Measurements from ENCODE around the gene CAPS2.

CAPS2 gene

GRCh38 chr12:75345531-75345930 is 15.4 kb upstream of the CAPS2 start:
- no peak for DNase-seq (ENCODE audit: low read depth)
- TF ChIP-seq CTCF (IDR thresholded peaks at IDR 0.05; ENCODE audit: low read depth, low read length) (no peak), MYC (IDR thresholded peaks at IDR 0.05; ENCODE audit: low read depth, low read length) (no peak), POLR2A (IDR thresholded peaks at IDR 0.05; ENCODE audit: extremely low read depth, insufficient read length) (no peak), MAX (IDR thresholded peaks at IDR 0.05; ENCODE audit: low read depth, low read length) (no peak)
- H3K4me3 ChIP-seq (ENCODE audit: low read depth, low read length) = no peak overlapping the region

GRCh38 chr12:75341873-75342272 is 11.7 kb upstream of the CAPS2 start:
- no peak for DNase-seq (ENCODE audit: low read depth)
- TF ChIP-seq MYC (IDR thresholded peaks at IDR 0.05; ENCODE audit: low read depth, low read length) (no peak), MAX (IDR thresholded peaks at IDR 0.05; ENCODE audit: low read depth, low read length) (no peak), CTCF (IDR thresholded peaks at IDR 0.05; ENCODE audit: low read depth, low read length) (no peak), POLR2A (IDR thresholded peaks at IDR 0.05; ENCODE audit: extremely low read depth, insufficient read length) (no peak)
- no peak overlapping the region for H3K4me3 ChIP-seq (ENCODE audit: low read depth, low read length)

- no peak for TF ChIP-seq MAX (IDR thresholded peaks at IDR 0.05; ENCODE audit: low read depth, low read length)
- TF ChIP-seq CTCF (IDR thresholded peaks at IDR 0.05; ENCODE audit: low read depth, low read length) = no peak
- no peak for TF ChIP-seq MYC (IDR thresholded peaks at IDR 0.05; ENCODE audit: low read depth, low read length)
- TF ChIP-seq POLR2A (IDR thresholded peaks at IDR 0.05; ENCODE audit: extremely low read depth, insufficient read length) = no peak
- DNase-seq (ENCODE audit: low read depth) = no peak
These were observed 7.8 kb upstream of the CAPS2 start for GRCh38 chr12:75337905-75338304.

GRCh38 chr12:75334384-75335030 is 4.4 kb upstream of the CAPS2 start, which contains the start of gene GLIPR1L1:
TSS of gene GLIPR1L1 (plus strand) at chr12:75334670. CDS start at chr12:75334729, 59 bp downstream.
- peak; percentile 93 for DNase-seq (ENCODE audit: low read depth)
- TF ChIP-seq CTCF (IDR thresholded peaks at IDR 0.05; ENCODE audit: low read depth, low read length) = peak; percentile 88
- no peak for TF ChIP-seq MYC (IDR thresholded peaks at IDR 0.05; ENCODE audit: low read depth, low read length)
- H3K4me3 ChIP-seq (ENCODE audit: low read depth, low read length) = peak within 1 kb of the TSS; percentile 42

More at GRCh38 chr12:75337905-75338304, 7.8 kb upstream of the CAPS2 start:
- no peak overlapping the region for H3K4me3 ChIP-seq (ENCODE audit: low read depth, low read length)

DNA sequence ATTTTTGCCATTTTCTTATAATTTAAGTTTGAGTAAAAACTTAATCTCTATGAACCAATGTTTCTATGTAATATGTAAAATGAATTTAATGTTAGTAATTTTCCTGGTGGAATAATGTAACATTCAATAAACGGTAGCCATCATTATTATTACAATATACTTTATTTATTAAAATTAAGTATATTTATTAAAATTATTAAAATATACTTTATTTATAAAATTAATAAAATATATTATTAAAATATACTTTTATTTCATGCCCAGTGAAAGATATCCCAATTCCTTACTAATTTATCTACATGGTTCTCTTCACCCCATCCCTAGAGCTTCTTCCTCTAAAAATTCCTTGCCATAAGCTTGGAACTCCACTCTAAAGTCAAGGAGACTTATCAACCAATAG is 2.5 kb downstream of the CAPS2 start:
- TF ChIP-seq MAX (IDR thresholded peaks at IDR 0.05; ENCODE audit: low read depth, low read length) (no peak), POLR2A (IDR thresholded peaks at IDR 0.05; ENCODE audit: extremely low read depth, insufficient read length) (no peak), MYC (IDR thresholded peaks at IDR 0.05; ENCODE audit: low read depth, low read length) (no peak), CTCF (IDR thresholded peaks at IDR 0.05; ENCODE audit: low read depth, low read length) (no peak)
- no peak for DNase-seq (ENCODE audit: low read depth)
- no peak overlapping the region for H3K4me3 ChIP-seq (ENCODE audit: low read depth, low read length)

GRCh38 chr12:75323663-75324062 is 6.5 kb downstream of the CAPS2 start:
- no peak for TF ChIP-seq POLR2A (IDR thresholded peaks at IDR 0.05; ENCODE audit: extremely low read depth, insufficient read length)
- no peak for TF ChIP-seq MYC (IDR thresholded peaks at IDR 0.05; ENCODE audit: low read depth, low read length)
- TF ChIP-seq CTCF (IDR thresholded peaks at IDR 0.05; ENCODE audit: low read depth, low read length) = no peak
- TF ChIP-seq MAX (IDR thresholded peaks at IDR 0.05; ENCODE audit: low read depth, low read length) = no peak
- H3K4me3 ChIP-seq (ENCODE audit: low read depth, low read length) = no peak overlapping the region
- DNase-seq (ENCODE audit: low read depth) = no peak
